ENCODE measurements around the gene TAF13. TPM values are rescaled to one million over a fixed set of nuclear protein-coding genes. Genes with fewer than 3 reads are reported as not detected.

The TAF13 gene
- total and polyA plus RNA-seq, 9 of the 15 experiments (the other 6 are each of a cell fraction or from before 2014, with no cell fraction given) = 14.9 to 77.2 (median 38.7) TPM

DNA sequence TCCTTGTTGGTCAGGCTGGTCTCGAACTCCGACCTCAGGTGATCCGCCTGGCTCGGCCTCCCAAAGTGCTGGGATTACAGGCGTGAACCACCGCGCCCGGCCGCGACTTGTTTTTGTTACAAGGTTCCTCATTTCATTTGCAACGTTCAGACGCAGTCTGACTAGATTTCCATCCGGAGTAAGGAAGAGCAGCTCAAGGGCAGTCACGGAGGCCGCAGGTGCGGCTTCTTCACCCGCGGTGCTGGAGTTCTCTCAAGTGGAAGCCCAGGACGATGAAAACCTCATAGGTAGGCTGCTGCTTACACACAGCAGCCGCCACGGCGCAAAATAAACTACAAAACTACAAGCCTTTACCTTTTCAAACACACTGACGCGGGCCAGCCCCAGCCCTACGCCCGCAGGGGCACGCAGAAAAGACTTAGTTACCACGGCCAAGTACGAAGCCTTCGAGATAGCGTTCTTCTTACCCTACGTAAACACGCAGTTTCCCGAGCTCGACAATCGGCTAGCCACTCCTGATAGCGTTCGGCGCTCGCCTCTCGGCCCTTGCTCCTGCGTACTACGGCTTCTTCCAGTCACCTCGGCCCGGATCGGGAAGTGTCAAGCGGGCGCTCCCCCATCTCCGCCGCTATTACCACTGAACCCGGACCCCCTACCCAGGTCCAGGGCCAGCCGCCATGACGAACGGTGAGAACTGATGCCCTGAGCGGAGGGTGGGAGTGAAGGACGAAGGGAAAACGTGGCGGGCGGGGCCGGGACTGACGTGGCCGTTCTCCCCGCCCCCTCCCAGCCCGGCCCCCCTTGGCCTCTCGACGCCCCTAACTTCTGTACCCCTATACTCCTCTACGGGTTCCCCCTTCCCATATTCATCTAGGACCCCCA, 14.6 kb upstream of the TAF13 start, which contains the start of gene TMEM167B (continued):
- TF ChIP-seq, protein P1, sequence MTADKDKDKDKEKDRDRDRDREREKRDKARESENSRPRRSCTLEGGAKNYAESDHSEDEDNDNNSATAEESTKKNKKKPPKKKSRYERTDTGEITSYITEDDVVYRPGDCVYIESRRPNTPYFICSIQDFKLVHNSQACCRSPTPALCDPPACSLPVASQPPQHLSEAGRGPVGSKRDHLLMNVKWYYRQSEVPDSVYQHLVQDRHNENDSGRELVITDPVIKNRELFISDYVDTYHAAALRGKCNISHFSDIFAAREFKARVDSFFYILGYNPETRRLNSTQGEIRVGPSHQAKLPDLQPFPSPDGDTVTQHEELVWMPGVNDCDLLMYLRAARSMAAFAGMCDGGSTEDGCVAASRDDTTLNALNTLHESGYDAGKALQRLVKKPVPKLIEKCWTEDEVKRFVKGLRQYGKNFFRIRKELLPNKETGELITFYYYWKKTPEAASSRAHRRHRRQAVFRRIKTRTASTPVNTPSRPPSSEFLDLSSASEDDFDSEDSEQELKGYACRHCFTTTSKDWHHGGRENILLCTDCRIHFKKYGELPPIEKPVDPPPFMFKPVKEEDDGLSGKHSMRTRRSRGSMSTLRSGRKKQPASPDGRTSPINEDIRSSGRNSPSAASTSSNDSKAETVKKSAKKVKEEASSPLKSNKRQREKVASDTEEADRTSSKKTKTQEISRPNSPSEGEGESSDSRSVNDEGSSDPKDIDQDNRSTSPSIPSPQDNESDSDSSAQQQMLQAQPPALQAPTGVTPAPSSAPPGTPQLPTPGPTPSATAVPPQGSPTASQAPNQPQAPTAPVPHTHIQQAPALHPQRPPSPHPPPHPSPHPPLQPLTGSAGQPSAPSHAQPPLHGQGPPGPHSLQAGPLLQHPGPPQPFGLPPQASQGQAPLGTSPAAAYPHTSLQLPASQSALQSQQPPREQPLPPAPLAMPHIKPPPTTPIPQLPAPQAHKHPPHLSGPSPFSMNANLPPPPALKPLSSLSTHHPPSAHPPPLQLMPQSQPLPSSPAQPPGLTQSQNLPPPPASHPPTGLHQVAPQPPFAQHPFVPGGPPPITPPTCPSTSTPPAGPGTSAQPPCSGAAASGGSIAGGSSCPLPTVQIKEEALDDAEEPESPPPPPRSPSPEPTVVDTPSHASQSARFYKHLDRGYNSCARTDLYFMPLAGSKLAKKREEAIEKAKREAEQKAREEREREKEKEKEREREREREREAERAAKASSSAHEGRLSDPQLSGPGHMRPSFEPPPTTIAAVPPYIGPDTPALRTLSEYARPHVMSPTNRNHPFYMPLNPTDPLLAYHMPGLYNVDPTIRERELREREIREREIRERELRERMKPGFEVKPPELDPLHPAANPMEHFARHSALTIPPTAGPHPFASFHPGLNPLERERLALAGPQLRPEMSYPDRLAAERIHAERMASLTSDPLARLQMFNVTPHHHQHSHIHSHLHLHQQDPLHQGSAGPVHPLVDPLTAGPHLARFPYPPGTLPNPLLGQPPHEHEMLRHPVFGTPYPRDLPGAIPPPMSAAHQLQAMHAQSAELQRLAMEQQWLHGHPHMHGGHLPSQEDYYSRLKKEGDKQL (CRISPR knock-in tag; IDR thresholded peaks at IDR 0.05; ENCODE audit: borderline replicate concordance) = no peak
- TF ChIP-seq TEAD4 (IDR thresholded peaks at IDR 0.05; ENCODE audit: low read length) (peak; percentile 64), TEAD4 (CRISPR knock-in tag; IDR thresholded peaks at IDR 0.05; ENCODE audit: borderline replicate concordance) (no peak), PTTG1 (tag; IDR thresholded peaks at IDR 0.05; ENCODE audit: low read depth) (no peak), MEF2D (tag; conservative IDR thresholded peaks at IDR 0.05; ENCODE audit: low read depth) (peak; percentile 42; the same call in 1 of the 2 replicates), CTBP1 (IDR thresholded peaks at IDR 0.05; ENCODE audit: borderline replicate concordance) (no peak; the same call in 1 of the 2 replicates), SIN3A (IDR thresholded peaks at IDR 0.05; ENCODE audit: borderline replicate concordance in 2 of 2, control insufficient read depth in 1 of 2, low read depth in 2 of 2, low read length in 2 of 2) (peak; percentile 96 to 98), ZNF76 (CRISPR knock-in tag; IDR thresholded peaks at IDR 0.05; ENCODE audit: borderline replicate concordance) (no peak; the same call in 1 of the 2 replicates), GABPB2 (CRISPR knock-in tag; conservative IDR thresholded peaks at IDR 0.05) (no peak), RHOXF2B (CRISPR knock-in tag; conservative IDR thresholded peaks at IDR 0.05) (no peak), KAT7 (CRISPR knock-in tag; IDR thresholded peaks at IDR 0.05; ENCODE audit: borderline replicate concordance) (peak; percentile 96; the same call in 1 of the 2 replicates), BCOR (IDR thresholded peaks at IDR 0.05) (peak; percentile 37; the same call in 1 of the 2 replicates), ZNF655 (CRISPR knock-in tag; IDR thresholded peaks at IDR 0.05) (no peak)
- TF ChIP-seq, protein P2, sequence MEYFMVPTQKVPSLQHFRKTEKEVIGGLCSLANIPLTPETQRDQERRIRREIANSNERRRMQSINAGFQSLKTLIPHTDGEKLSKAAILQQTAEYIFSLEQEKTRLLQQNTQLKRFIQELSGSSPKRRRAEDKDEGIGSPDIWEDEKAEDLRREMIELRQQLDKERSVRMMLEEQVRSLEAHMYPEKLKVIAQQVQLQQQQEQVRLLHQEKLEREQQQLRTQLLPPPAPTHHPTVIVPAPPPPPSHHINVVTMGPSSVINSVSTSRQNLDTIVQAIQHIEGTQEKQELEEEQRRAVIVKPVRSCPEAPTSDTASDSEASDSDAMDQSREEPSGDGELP (CRISPR knock-in tag; IDR thresholded peaks at IDR 0.05; ENCODE audit: borderline replicate concordance) = peak; percentile 87
- TF ChIP-seq, protein P3, sequence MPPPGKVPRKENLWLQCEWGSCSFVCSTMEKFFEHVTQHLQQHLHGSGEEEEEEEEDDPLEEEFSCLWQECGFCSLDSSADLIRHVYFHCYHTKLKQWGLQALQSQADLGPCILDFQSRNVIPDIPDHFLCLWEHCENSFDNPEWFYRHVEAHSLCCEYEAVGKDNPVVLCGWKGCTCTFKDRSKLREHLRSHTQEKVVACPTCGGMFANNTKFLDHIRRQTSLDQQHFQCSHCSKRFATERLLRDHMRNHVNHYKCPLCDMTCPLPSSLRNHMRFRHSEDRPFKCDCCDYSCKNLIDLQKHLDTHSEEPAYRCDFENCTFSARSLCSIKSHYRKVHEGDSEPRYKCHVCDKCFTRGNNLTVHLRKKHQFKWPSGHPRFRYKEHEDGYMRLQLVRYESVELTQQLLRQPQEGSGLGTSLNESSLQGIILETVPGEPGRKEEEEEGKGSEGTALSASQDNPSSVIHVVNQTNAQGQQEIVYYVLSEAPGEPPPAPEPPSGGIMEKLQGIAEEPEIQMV (tag; conservative IDR thresholded peaks at IDR 0.05; ENCODE audit: low read depth) = no peak
- TF ChIP-seq, protein P4, sequence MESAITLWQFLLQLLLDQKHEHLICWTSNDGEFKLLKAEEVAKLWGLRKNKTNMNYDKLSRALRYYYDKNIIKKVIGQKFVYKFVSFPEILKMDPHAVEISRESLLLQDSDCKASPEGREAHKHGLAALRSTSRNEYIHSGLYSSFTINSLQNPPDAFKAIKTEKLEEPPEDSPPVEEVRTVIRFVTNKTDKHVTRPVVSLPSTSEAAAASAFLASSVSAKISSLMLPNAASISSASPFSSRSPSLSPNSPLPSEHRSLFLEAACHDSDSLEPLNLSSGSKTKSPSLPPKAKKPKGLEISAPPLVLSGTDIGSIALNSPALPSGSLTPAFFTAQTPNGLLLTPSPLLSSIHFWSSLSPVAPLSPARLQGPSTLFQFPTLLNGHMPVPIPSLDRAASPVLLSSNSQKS (CRISPR knock-in tag; IDR thresholded peaks at IDR 0.05) = no peak
